Neural crest cell (in vitro differentiated cells): Measurements from ENCODE around the gene HSD11B1L. TPM values are rescaled to one million over a fixed set of nuclear protein-coding genes. Genes with fewer than 3 reads are reported as not detected.

ENCODE experiments used
- DNase-seq: peaks from one replicate; pipeline ENCODE4 v3.0.0; 2021; ENCODE audit warnings: low read depth, mixed read lengths, low spot score
- H3K27ac Mint-ChIP-seq: one replicate; pipeline ENCODE4 v1.8.0; 2021; ENCODE audit warnings: mild to moderate bottlenecking, mixed read lengths; ENCODE audit not compliant: unreplicated experiment
- H3K27me3 Mint-ChIP-seq: 2 replicates; pipeline ENCODE4 v1.8.0; 2021; ENCODE audit warnings: low read depth, mild to moderate bottlenecking, mixed read lengths
- H3K36me3 Mint-ChIP-seq: 2 replicates; pipeline ENCODE4 v1.8.0; 2021; ENCODE audit warnings: low read depth, mild to moderate bottlenecking, mixed read lengths
- H3K4me1 Mint-ChIP-seq: 2 replicates; pipeline ENCODE4 v1.8.0; 2021; ENCODE audit warnings: mixed read lengths
- H3K4me3 Mint-ChIP-seq: one replicate; pipeline ENCODE4 v1.8.0; 2021; ENCODE audit warnings: mild to moderate bottlenecking, mixed read lengths
- H3K9me3 Mint-ChIP-seq: 2 replicates; pipeline ENCODE4 v1.8.0; 2021; ENCODE audit warnings: mixed read lengths
- total RNA-seq: library from RNA; stranded (reverse); gene quantifications from 2 replicates; pipeline ENCODE4 v1.2.1, GENCODE V29; 2021
- TF ChIP-seq, protein P1 (sequence below): fragments of 200-600 bp; sonication (generic); conservative IDR thresholded peaks from 2 replicates; pipeline ENCODE4 v1.5.0; 2021; ENCODE audit warnings: antibody characterized with exemption, mild to moderate bottlenecking

The HSD11B1L gene
- total RNA-seq, 1 donor from 2014 or later = 21.7 TPM

- no peak overlapping the region for H3K27ac Mint-ChIP-seq
- H3K4me3 Mint-ChIP-seq = peak overlapping the region; percentile 81
Observed at GRCh38 chr19:5694956-5695648, 14.3 kb downstream of the HSD11B1L start.

GRCh38 chr19:5695649-5696195, 14.9 kb downstream of the HSD11B1L start:
- Mint-ChIP-seq H3K4me3 (peak overlapping the region; percentile 31), H3K36me3 (peaks cover 16% of the 10 kb centered on the region), H3K4me1 (peaks cover 9% of the 10 kb centered on the region), H3K9me3 (no peaks in the 10 kb centered on the region), H3K27me3 (peaks cover 14% of the 10 kb centered on the region), H3K27ac (no peak overlapping the region)
- TF ChIP-seq, protein P1, sequence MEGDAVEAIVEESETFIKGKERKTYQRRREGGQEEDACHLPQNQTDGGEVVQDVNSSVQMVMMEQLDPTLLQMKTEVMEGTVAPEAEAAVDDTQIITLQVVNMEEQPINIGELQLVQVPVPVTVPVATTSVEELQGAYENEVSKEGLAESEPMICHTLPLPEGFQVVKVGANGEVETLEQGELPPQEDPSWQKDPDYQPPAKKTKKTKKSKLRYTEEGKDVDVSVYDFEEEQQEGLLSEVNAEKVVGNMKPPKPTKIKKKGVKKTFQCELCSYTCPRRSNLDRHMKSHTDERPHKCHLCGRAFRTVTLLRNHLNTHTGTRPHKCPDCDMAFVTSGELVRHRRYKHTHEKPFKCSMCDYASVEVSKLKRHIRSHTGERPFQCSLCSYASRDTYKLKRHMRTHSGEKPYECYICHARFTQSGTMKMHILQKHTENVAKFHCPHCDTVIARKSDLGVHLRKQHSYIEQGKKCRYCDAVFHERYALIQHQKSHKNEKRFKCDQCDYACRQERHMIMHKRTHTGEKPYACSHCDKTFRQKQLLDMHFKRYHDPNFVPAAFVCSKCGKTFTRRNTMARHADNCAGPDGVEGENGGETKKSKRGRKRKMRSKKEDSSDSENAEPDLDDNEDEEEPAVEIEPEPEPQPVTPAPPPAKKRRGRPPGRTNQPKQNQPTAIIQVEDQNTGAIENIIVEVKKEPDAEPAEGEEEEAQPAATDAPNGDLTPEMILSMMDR = no peak
- DNase-seq = no peak

More at GRCh38 chr19:5694956-5695648, 14.3 kb downstream of the HSD11B1L start:
- H3K36me3 Mint-ChIP-seq = peaks cover 18% of the 10 kb centered on the region
- DNase-seq = no peak
- peaks cover 20% of the 10 kb centered on the region for H3K27me3 Mint-ChIP-seq
- no peaks in the 10 kb centered on the region for H3K9me3 Mint-ChIP-seq
- TF ChIP-seq, protein P1 = no peak
- peaks cover 13% of the 10 kb centered on the region for H3K4me1 Mint-ChIP-seq

DNA sequence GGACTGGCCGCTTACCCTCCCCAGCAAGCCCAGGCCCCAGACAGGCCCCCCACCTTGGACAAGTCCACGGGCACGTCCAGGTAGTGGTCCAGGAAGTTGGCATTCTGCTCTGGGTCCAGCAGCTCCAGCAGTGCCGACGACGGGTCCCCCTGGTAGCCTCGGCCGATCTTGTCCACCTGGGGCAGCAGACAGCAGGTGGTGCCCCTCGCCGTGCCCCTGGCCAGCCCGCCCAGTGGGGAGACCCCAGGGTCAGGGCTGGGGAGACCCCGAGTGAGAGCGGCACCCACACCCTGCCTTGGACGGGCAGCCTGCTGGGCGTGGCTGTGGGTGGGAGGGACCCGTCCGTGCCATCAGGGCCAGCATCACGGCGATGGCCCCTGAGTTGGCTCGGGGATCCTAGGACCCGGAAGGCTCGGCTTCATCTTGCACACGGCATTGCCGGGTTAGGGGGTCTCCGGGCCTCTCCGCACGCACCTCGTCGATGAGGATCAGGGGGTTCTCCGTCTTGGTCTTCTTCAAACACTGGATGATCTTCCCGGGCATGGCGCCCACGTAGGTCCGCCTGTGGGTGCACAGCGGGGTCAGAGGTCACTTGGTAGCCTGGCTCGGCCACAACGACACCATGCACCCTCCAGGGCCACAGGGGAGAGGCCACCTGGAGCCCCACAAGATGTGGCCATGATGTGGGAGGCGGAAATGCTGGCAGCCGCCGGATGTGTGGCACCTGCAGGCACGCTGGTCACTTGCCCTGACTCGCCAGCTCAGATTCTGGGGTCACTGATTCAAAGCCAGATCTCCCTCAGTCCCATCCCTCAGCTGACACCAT, 15.6 kb downstream of the HSD11B1L start:
- peak overlapping the region; percentile 66 for H3K4me3 Mint-ChIP-seq
- TF ChIP-seq, protein P1 = no peak
- DNase-seq = no peak
- H3K4me1 Mint-ChIP-seq = peaks cover 5% of the 10 kb centered on the region
- H3K27me3 Mint-ChIP-seq = peaks cover 10% of the 10 kb centered on the region
- no peak overlapping the region for H3K27ac Mint-ChIP-seq
- peaks cover 17% of the 10 kb centered on the region for H3K36me3 Mint-ChIP-seq
- H3K9me3 Mint-ChIP-seq = no peaks in the 10 kb centered on the region

DNA sequence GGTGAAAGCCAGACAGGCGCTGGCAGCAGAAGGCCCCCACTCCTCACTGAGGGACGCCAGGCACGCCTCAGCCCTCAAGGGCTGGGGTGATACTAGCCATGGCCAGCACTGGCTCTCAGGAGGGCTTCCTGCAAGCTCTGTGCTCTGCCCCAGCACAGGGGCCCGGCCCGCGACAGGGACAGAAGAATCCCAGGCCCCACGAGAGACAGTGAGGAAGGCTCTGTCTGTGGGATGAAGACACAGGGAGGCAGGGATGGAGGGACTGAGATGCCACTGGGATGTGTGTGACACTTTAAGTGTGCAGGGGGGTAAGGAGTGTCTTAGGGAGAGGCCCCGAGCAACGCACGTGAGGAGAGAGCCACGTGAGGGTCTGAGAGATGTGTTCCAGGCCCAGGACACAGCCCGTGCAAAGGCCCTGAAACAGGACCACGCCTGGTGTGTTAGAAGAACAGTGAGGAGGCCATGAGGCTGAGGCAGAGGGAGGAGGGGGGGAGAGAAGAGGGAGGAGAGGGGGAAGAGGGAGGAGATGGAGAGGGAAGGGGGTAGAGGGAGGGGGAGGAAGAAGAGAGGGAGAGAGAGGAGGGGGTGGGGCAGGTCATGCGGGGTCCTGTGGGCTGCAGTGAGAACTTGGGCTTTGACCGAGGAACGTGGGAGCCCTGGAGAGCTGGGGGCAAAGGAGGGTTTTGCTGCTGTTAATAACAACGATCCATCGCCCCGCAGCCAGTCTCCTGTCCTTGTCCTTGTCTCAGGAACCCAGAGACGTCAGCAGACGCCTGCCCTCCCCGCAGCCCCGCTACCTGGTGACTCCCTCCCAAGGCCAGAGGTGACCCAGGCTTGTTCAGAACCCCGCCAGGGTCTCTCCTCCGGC, 16.4 kb downstream of the HSD11B1L start:
- Mint-ChIP-seq H3K27me3 (peaks cover 10% of the 10 kb centered on the region), H3K4me1 (peaks cover 5% of the 10 kb centered on the region), H3K9me3 (no peaks in the 10 kb centered on the region), H3K27ac (peak overlapping the region; percentile 57), H3K36me3 (peaks cover 15% of the 10 kb centered on the region), H3K4me3 (peak overlapping the region; percentile 66)
- no peak for DNase-seq
- TF ChIP-seq, protein P1 = no peak
